GM12878 (cell line): ENCODE measurements around the gene ARID1A. TPM values are rescaled to one million over a fixed set of nuclear protein-coding genes. Genes with fewer than 3 reads are reported as not detected.
A peak's percentile ranks its signal among the peaks of the same experiment; 100 is the strongest.

Source experiments
- BHLHE40 ChIP-seq, 2 experiments: fragments of 450-650 bp in 1 of 2; IDR thresholded peaks; 2 replicates each; pipeline ENCODE4 v1.6.1; 2011 to 2017; ENCODE audit warnings: low read depth in 2 of 2, borderline replicate concordance in 1 of 2, improper control_type of control experiment in 1 of 2, low read length in 1 of 2, mild to moderate bottlenecking in 1 of 2
- CBFB ChIP-seq: IDR thresholded peaks from 2 replicates; pipeline ENCODE4 v1.6.1; 2016; ENCODE audit warnings: antibody characterized with exemption, low read depth
- CHD2 ChIP-seq: IDR thresholded peaks from 2 replicates; pipeline ENCODE4 v1.6.1; 2011; ENCODE audit warnings: low read depth, low read length, improper control_type of control experiment, borderline replicate concordance
- CREM ChIP-seq: IDR thresholded peaks from 2 replicates; pipeline ENCODE4 v1.6.1; 2014; ENCODE audit warnings: antibody characterized with exemption, low read depth
- HCFC1 ChIP-seq: fragments of 150-350 bp; IDR thresholded peaks from 2 replicates; pipeline ENCODE4 v1.6.1; 2014; ENCODE audit warnings: low read length
- IRF5 ChIP-seq: fragments of 450-650 bp; IDR thresholded peaks from 2 replicates; pipeline ENCODE4 v1.6.1; 2017; ENCODE audit warnings: borderline replicate concordance
- MTA2 ChIP-seq: fragments of 450-650 bp; IDR thresholded peaks from 2 replicates; pipeline ENCODE4 v1.6.1; 2016; ENCODE audit warnings: low read depth, mild to moderate bottlenecking, moderate library complexity
- PML ChIP-seq: IDR thresholded peaks from 2 replicates; pipeline ENCODE4 v1.6.1; 2012; ENCODE audit warnings: low read length, inconsistent platforms
- POLR2A ChIP-seq: IDR thresholded peaks from 2 replicates; pipeline ENCODE4 v1.6.1; 2011; ENCODE audit warnings: low read depth, mild to moderate bottlenecking, low read length
- SMARCA5 ChIP-seq: fragments of 450-650 bp; IDR thresholded peaks from 2 replicates; pipeline ENCODE4 v1.6.1; 2017; ENCODE audit warnings: mild to moderate bottlenecking
- TCF12 ChIP-seq: IDR thresholded peaks from 2 replicates; pipeline ENCODE4 v1.6.1; 2011; ENCODE audit warnings: low read depth, mild to moderate bottlenecking, low read length
- USF1 ChIP-seq: IDR thresholded peaks from 2 replicates; pipeline ENCODE4 v1.6.1; 2011; ENCODE audit warnings: borderline replicate concordance, low read depth, mild to moderate bottlenecking, moderate library complexity, mixed read lengths, low read length; ENCODE audit not compliant: insufficient read depth; ENCODE audit errors: extremely low read length
- ZBED1 ChIP-seq: IDR thresholded peaks from 2 replicates; pipeline ENCODE4 v1.6.1; 2016; ENCODE audit warnings: borderline replicate concordance
- polyA plus RNA-seq, 11 experiments: library from polyadenylated mRNA; depleted of rRNA in 4 of 11; unstranded in 6 of 11; stranded (reverse) in 5 of 11; fragments of >200 nt; fragmentation: Nextera tagmentation in 4 of 11; fragmentation: Illumina TruSeq in 1 of 11; extraction: Ambion mirVana in 4 of 11; extraction: Trizol in 1 of 11; gene quantifications; 1 replicate in 1 of 11; 2 replicates in 10 of 11; pipeline versions ENCODE4 v1.2.1 to v1.2.3, GENCODE V29; 2011 to 2016; ENCODE audit warnings: inconsistent platforms in 2 of 11, missing spikeins in 2 of 11, low read depth in 1 of 11
- total RNA-seq, 4 experiments: library from RNA; depleted of rRNA in 3 of 4; stranded (reverse); fragments of >200 nt in 3 of 4; fragmentation: Illumina TruSeq in 1 of 4; extraction: Trizol in 1 of 4; gene quantifications; 2 replicates each; pipeline versions ENCODE4 v1.2.1 to v1.2.3, GENCODE V29; 2013 to 2021

Gene ARID1A
- total and polyA plus RNA-seq, 10 of the 15 experiments (the other 5 are each of a cell fraction or from before 2014, with no cell fraction given) = 10.0 to 98.0 (median 23.5) TPM

GRCh38 chr1:26677306-26678115 lies 18.3 kb upstream of the ARID1A start (continued):
- TF ChIP-seq USF1 (no peak), CBFB (no peak), CHD2 (no peak), BHLHE40 (IDR thresholded peaks at IDR 0.05; ENCODE audit: borderline replicate concordance in 1 of 2, low read depth in 2 of 2, low read length in 1 of 2) (peak in 1 of 2 experiments; percentile 21; a peak in 1 of 4 replicates), HCFC1 (no peak), MTA2 (0 out of 2 replicates have a peak, but pooled peaks have one; percentile 17), IRF5 (no peak), CREM (0 out of 2 replicates have a peak, but pooled peaks have one; percentile 24), SMARCA5 (peak; percentile 77; the same call in 1 of the 2 replicates), ZBED1 (no peak), POLR2A (no peak), PML (no peak), TCF12 (0 out of 2 replicates have a peak, but pooled peaks have one; percentile 63)
